Activated naive CD4-positive, alpha-beta T cell treated with anti-CD3 and anti-CD28 coated beads, Interleukin-2, amount 10 ng/mL, durations not matched to agents 7 days and 5 days (primary cell): ENCODE data around the gene BCL2L13.
"Not testable (repeated sequence)": the region's sequence is repeated elsewhere in the genome, so short reads cannot be mapped to it uniquely, and the experiment has no call there.

ENCODE experiments used
- CTCF ChIA-PET: fragments of 350-600 bp; sonication (Branson Sonifier 250); formaldehyde crosslinking; loops from one replicate; lab custom pipeline; 2021; ENCODE audit warnings: antibody characterized with exemption; lab: Charles Lee
- DNase-seq: peaks from one replicate; pipeline ENCODE4 v3.0.0-alpha.2; 2020
- H3K27ac Mint-ChIP-seq: one replicate; pipeline ENCODE4 v1.8.0; 2021; ENCODE audit warnings: mild to moderate bottlenecking, moderate library complexity, mixed read lengths
- H3K27me3 Mint-ChIP-seq: one replicate; pipeline ENCODE4 v1.8.0; 2021; ENCODE audit warnings: mild to moderate bottlenecking, mixed read lengths
- H3K36me3 Mint-ChIP-seq: one replicate; pipeline ENCODE4 v1.8.0; 2021; ENCODE audit warnings: mixed read lengths
- H3K4me1 Mint-ChIP-seq: one replicate; pipeline ENCODE4 v1.8.0; 2021; ENCODE audit warnings: mixed read lengths
- H3K4me3 Mint-ChIP-seq: one replicate; pipeline ENCODE4 v1.8.0; 2021; ENCODE audit warnings: mild to moderate bottlenecking, moderate library complexity, mixed read lengths
- H3K9me3 Mint-ChIP-seq: one replicate; pipeline ENCODE4 v1.8.0; 2021; ENCODE audit warnings: mixed read lengths

BCL2L13 gene

DNA sequence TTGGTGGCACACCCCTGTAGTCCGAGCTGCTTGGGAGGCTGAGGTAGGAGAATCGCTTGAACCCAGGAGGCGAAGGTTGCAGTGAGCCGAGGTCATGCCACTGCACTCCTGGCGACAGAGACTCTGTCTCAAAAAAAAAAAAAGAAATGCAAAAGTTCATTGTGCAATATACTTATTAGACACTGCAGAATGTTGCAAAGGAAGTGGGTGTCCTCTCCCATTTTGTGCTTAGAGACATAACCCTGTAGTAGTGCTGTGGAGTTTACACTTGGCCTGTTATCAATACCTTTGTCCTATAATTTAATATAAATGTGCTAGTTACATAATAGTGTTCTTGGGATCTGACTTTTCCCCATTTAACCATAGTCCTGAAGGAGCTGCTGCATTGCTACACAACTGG, 9.4 kb downstream of the BCL2L13 start:
- no peaks in the 10 kb centered on the region for H3K27me3 Mint-ChIP-seq
- H3K9me3 Mint-ChIP-seq: no peaks in the 10 kb centered on the region
- no peak for DNase-seq
- CTCF ChIA-PET: interaction anchor here (1.2 kb wide), 1 partner anchor 9 kb away, joined by 3 read pairs; the partner anchor contains the start of gene BCL2L13
- H3K4me1 Mint-ChIP-seq: peaks cover under 1% of the 10 kb centered on the region
- no peak overlapping the region for H3K4me3 Mint-ChIP-seq
- no peak overlapping the region for H3K27ac Mint-ChIP-seq
- H3K36me3 Mint-ChIP-seq: peaks cover 4% of the 10 kb centered on the region

- no peaks in the 10 kb centered on the region for H3K4me1 Mint-ChIP-seq
- H3K4me3 Mint-ChIP-seq: no peak overlapping the region
- CTCF ChIA-PET: no interaction called here
- H3K36me3 Mint-ChIP-seq: peaks cover 3% of the 10 kb centered on the region
- no peaks in the 10 kb centered on the region for H3K27me3 Mint-ChIP-seq
- DNase-seq: no peak
- no peaks in the 10 kb centered on the region for H3K9me3 Mint-ChIP-seq
- H3K27ac Mint-ChIP-seq: no peak overlapping the region
These were observed 10.0 kb downstream of the BCL2L13 start for GRCh38 chr22:17648569-17648968.

DNA sequence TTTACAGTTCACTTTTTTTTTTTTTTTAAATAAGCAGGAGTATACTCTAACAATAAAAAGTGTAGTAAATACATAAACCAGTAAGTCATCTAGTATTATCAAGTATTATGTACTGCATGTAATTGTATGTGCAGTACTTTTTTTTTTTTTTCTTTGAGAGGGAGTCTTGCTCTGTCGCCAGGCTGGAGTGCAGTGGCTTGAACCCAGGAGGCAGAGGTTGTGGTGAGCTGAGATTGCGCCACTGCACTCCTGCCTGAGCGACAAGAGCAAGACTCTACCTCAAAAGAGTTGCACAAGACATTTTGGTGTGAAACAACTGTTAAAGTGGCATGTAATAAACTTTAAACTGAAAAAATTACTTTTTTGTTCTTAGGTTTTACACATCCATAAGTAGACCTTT, 16.7 kb downstream of the BCL2L13 start:
- DNase-seq: no peak
- Mint-ChIP-seq H3K27ac (no peak overlapping the region), H3K4me3 (no peak overlapping the region), H3K27me3 (no peaks in the 10 kb centered on the region), H3K36me3 (peaks cover 12% of the 10 kb centered on the region), H3K4me1 (no peaks in the 10 kb centered on the region), H3K9me3 (no peaks in the 10 kb centered on the region)
- CTCF ChIA-PET: no interaction called here

- Mint-ChIP-seq H3K4me1 (no peaks in the 10 kb centered on the region), H3K27ac (no peak overlapping the region), H3K36me3 (peaks cover 16% of the 10 kb centered on the region), H3K4me3 (no peak overlapping the region), H3K27me3 (no peaks in the 10 kb centered on the region), H3K9me3 (no peaks in the 10 kb centered on the region)
- no peak for DNase-seq
- CTCF ChIA-PET: no interaction called here
These were observed 18.4 kb downstream of the BCL2L13 start for GRCh38 chr22:17656870-17657395.

DNA sequence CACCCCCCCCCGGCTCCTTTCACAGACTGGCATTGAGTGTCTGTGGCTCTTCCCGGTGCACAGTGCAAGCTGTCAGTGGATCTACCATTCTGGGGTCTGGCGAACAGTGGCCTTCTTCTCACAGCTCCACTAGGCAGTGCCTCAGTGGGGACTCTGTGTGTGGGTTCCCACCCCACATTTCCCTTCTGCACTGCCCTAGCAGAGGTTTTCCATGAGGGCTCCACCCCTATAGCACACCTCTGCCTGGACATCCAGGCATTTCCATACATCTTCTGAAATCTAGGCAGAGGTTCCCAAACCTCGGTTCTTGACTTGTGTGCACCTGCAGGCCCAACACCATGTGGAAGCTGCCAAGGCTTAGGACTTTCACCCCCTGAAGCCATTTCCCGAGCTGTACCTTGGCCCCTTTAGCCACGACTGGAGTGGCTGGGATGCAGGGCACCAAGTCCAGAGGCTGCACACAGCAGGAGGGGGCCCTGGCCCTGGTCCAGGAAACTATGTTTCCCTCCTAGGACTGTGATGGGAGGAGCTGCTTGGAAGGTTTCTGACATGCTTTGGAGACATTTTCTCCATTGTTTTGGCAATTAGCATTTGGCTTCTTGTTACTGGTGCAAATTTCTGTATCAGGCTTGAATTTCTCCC, 26.0 kb downstream of the BCL2L13 start:
- Mint-ChIP-seq H3K4me3 (no peak overlapping the region), H3K9me3 (peaks cover 3% of the 10 kb centered on the region), H3K36me3 (peaks cover 36% of the 10 kb centered on the region), H3K27ac (no peak overlapping the region), H3K4me1 (peaks cover 2% of the 10 kb centered on the region), H3K27me3 (no peaks in the 10 kb centered on the region)
- no peak for DNase-seq
- CTCF ChIA-PET: no interaction called here

- H3K4me3 Mint-ChIP-seq: no peak overlapping the region
- CTCF ChIA-PET: no interaction called here
- peaks cover 3% of the 10 kb centered on the region for H3K9me3 Mint-ChIP-seq
- H3K27me3 Mint-ChIP-seq: no peaks in the 10 kb centered on the region
- H3K36me3 Mint-ChIP-seq: peaks cover 40% of the 10 kb centered on the region
- DNase-seq: no peak
- H3K4me1 Mint-ChIP-seq: peaks cover 2% of the 10 kb centered on the region
- H3K27ac Mint-ChIP-seq: no peak overlapping the region
These were observed 26.7 kb downstream of the BCL2L13 start for GRCh38 chr22:17665248-17665647.

DNA sequence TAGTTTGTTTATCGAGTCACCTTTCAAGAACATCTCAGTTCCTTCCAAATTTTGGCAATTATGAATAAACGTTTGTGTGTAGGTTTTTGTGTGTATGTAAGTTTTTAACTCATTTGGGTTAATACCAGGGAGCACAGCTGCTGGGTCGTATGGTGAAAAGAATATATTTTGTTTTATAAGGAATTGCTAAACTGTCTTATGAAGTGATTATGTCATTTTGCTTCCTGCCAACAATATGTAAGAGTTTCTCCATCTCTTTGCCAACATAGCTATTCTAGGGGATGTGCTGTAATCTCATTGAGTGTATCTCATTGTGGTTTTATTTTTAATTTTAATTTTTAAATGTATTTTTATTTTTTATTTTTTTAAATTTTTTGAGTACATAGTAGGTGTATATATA, 27.3 kb downstream of the BCL2L13 start:
- Mint-ChIP-seq H3K27me3 (no peaks in the 10 kb centered on the region), H3K36me3 (peaks cover 38% of the 10 kb centered on the region), H3K4me3 (no peak overlapping the region), H3K9me3 (peaks cover 3% of the 10 kb centered on the region), H3K27ac (no peak overlapping the region), H3K4me1 (peaks cover 2% of the 10 kb centered on the region)
- CTCF ChIA-PET: no interaction called here
- DNase-seq: no peak

- H3K27me3 Mint-ChIP-seq, H3K27ac Mint-ChIP-seq, CTCF ChIA-PET, H3K4me3 Mint-ChIP-seq, DNase-seq, H3K4me1 Mint-ChIP-seq, H3K9me3 Mint-ChIP-seq: not testable (repeated sequence)
- H3K36me3 Mint-ChIP-seq: peaks cover 12% of the 10 kb centered on the region
These were observed 33.0 kb downstream of the BCL2L13 start for GRCh38 chr22:17671521-17672092.

DNA sequence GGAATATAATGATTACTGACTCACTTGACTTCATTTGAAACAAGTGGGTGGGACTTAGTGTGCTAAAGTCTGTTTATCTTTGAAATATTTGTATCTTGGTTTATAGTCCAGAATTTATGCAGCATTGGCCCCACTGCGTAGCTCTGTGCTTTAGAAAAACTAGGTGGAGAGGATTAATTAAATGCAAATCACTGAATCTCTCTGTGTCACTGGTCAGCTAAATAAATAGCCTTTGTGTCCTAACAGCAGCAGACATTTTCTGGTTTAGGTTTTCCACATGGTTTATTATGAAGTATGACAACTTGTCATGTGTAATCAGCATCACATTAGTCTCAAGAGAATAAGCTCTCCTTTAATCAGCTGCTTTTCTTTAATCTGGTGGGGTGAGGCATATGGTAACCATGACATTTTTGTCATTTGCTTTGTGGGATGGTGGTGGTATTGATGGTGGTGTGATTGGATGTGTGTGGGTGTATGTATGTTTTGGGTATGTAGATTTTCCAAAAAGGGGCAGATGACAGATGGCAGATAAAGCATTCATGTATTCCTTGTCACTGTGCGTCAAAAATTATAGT, 33.9 kb downstream of the BCL2L13 start:
- CTCF ChIA-PET: no interaction called here
- Mint-ChIP-seq H3K27me3 (no peaks in the 10 kb centered on the region), H3K27ac (no peak overlapping the region), H3K4me1 (peaks cover 2% of the 10 kb centered on the region), H3K9me3 (no peaks in the 10 kb centered on the region), H3K4me3 (no peak overlapping the region), H3K36me3 (peaks cover 12% of the 10 kb centered on the region)
- no peak for DNase-seq

DNA sequence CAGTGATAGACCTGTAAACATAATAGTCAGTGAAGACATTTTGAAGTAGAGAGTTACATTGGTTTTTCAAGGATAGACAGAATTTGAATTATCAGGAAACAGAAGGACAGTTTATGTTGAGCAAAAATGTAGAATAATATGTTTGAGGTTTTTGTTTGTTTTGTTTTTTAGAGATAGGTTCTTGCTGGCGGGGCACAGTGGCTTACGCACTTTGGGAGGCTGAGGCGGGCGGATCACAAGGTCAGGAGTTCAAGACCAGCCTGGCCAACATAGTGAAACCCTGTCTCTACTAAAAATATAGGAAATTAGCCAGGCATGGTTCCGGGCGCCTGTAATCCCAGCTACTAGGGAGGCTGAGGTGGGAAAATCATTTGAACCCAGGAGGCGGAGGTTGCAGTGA, 35.6 kb downstream of the BCL2L13 start:
- Mint-ChIP-seq H3K4me1 (peaks cover 2% of the 10 kb centered on the region), H3K9me3 (no peaks in the 10 kb centered on the region), H3K27ac (no peak overlapping the region), H3K36me3 (peaks cover 11% of the 10 kb centered on the region), H3K4me3 (no peak overlapping the region), H3K27me3 (no peaks in the 10 kb centered on the region)
- CTCF ChIA-PET: interaction anchor here (0.7 kb wide), 1 partner anchor 1411 kb away, joined by 3 read pairs; no protein-coding TSS in a partner anchor
- no peak for DNase-seq

GRCh38 chr22:17675584-17675983, 37.0 kb downstream of the BCL2L13 start:
- H3K4me1 Mint-ChIP-seq: no peaks in the 10 kb centered on the region
- no peak for DNase-seq
- CTCF ChIA-PET: no interaction called here
- peaks cover 3% of the 10 kb centered on the region for H3K36me3 Mint-ChIP-seq
- H3K27ac Mint-ChIP-seq: no peak overlapping the region
- H3K27me3 Mint-ChIP-seq: no peaks in the 10 kb centered on the region
- H3K9me3 Mint-ChIP-seq: no peaks in the 10 kb centered on the region
- no peak overlapping the region for H3K4me3 Mint-ChIP-seq

DNA sequence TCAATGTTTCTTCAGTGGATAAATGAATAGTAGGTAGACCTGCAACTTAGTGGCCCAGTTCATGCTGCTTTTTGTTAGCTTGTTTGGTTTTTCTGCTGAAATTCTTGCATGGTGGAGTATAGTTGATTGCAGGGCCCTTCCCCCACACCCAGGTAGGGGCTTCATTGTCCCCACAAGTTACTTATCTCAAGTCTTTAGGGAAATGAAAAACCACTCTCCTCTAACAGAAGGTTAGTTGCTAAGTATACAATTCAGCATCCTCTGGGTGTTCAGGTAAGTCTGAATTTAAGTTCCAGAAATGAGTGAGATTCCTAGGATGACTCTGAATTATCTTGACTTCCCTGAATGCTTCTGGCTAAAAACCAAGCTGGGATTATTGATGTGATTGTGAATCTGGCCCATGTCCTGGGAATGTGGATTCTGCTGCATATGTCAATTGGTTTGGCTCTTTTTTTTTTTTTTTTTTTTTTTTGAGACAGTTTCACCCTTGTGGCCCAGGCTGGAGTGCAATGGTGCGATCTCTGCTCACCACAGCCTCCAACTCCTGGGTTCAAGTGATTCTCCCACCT, 40.3 kb downstream of the BCL2L13 start:
- no peaks in the 10 kb centered on the region for H3K9me3 Mint-ChIP-seq
- no peaks in the 10 kb centered on the region for H3K27me3 Mint-ChIP-seq
- H3K36me3 Mint-ChIP-seq: peaks cover 3% of the 10 kb centered on the region
- CTCF ChIA-PET: interaction anchor here (1.0 kb wide), 1 partner anchor 10 kb away, joined by 3 read pairs; no protein-coding TSS in a partner anchor
- DNase-seq: no peak
- no peak overlapping the region for H3K4me3 Mint-ChIP-seq
- no peaks in the 10 kb centered on the region for H3K4me1 Mint-ChIP-seq
- H3K27ac Mint-ChIP-seq: no peak overlapping the region

DNA sequence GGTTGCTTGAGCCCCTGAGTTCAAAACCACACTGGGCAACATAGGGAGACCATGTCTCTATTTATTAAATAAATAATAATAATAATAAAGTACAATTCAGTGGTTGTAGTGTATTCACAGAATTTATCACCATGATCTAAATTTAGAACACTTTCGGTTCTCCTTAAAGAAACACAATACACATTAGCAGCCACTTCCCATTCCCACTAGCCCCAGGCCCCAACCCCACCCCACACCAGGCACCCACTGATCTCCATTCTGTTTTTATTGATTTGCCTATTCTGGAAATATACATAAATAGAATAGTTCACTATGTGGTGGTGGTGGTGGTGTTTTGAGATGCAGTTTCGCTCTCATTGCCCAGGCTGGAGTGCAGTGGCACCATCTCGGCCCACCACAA, 45.7 kb downstream of the BCL2L13 start:
- Mint-ChIP-seq H3K27me3 (no peaks in the 10 kb centered on the region), H3K36me3 (peaks cover 2% of the 10 kb centered on the region), H3K9me3 (no peaks in the 10 kb centered on the region), H3K27ac (no peak overlapping the region), H3K4me1 (no peaks in the 10 kb centered on the region), H3K4me3 (no peak overlapping the region)
- no peak for DNase-seq
- CTCF ChIA-PET: no interaction called here

GRCh38 chr22:17692841-17693240, 54.3 kb downstream of the BCL2L13 start:
- Mint-ChIP-seq H3K27ac (no peak overlapping the region), H3K27me3 (no peaks in the 10 kb centered on the region), H3K9me3 (no peaks in the 10 kb centered on the region), H3K4me1 (peaks cover 8% of the 10 kb centered on the region), H3K4me3 (no peak overlapping the region), H3K36me3 (peaks cover 13% of the 10 kb centered on the region)
- no peak for DNase-seq
- CTCF ChIA-PET: no interaction called here
